K562 (cell line): ENCODE results near the gene SORCS2. TPM values are rescaled to one million over a fixed set of nuclear protein-coding genes. Genes with fewer than 3 reads are reported as not detected.

Experiments used
- ATAC-seq: fragments of 200-7000 bp; cut with Tn5 transposase; 3 replicates; pipeline ENCODE4 v1.9.1; 2020; ENCODE audit warnings: moderate library complexity
- BruUV-seq: library from RNA; stranded (reverse); fragments of 400-500 nt; replicated peaks from 2 replicates; lab custom pipeline; 2021; lab: Mats Ljungman, UMichigan
- CTCF ChIA-PET: fragments of 300-600 bp; formaldehyde crosslinking; extraction: SDS; loops from one replicate; lab custom pipeline; 2021; ENCODE audit warnings: low intra/inter-chr PET ratio; lab: Yijun Ruan, JAX
- POLR2A ChIA-PET: fragments of 300-600, 350-650 bp; sonication (Branson Sonifier 250); formaldehyde crosslinking; extraction: SDS; loops from one replicate; lab custom pipeline; 2021; ENCODE audit warnings: antibody characterized with exemption, inconsistent platforms; lab: Yijun Ruan, JAX
- DNase-seq, 4 experiments: peaks; one replicate each; pipeline versions ENCODE4 v3.0.0 to v3.0.0-alpha.2; 2011 to 2018; ENCODE audit warnings: low spot score in 3 of 4, mixed read lengths in 3 of 4; ENCODE audit errors: extremely low read depth in 1 of 4
- FAIRE-seq: peaks from 2 replicates; lab custom pipeline; 2011; peaks lifted over from hg19 to GRCh38; lab: Jason Lieb, UNC
- H2AFZ ChIP-seq: 2 replicates; pipeline ENCODE4 v1.6.0; 2011; ENCODE audit warnings: low read depth, low read length, control low read depth, inconsistent platforms
- H3K27ac ChIP-seq: fragments of 200-600 bp; 3 replicates; pipeline ENCODE4 v1.8.0; 2011; ENCODE audit warnings: low read depth, mild to moderate bottlenecking, control low read depth, inconsistent platforms, low read length, moderate library complexity, mixed read lengths; ENCODE audit errors: extremely low read depth
- H3K27me3 ChIP-seq, 2 experiments: fragments of 300-600 bp in 1 of 2; 2 replicates in 1 of 2; 3 replicates in 1 of 2; pipeline versions ENCODE4 v1.6.0 to v1.8.0; 2011; ENCODE audit warnings: inconsistent platforms in 2 of 2, low read length in 2 of 2, mild to moderate bottlenecking in 1 of 2, mixed read lengths in 1 of 2, moderate library complexity in 1 of 2; ENCODE audit not compliant: control insufficient read depth in 2 of 2, insufficient read depth in 2 of 2
- H3K36me3 ChIP-seq: fragments of 300-600 bp; 3 replicates; pipeline ENCODE4 v1.8.0; 2011; ENCODE audit warnings: mild to moderate bottlenecking, low read length, inconsistent platforms; ENCODE audit not compliant: control insufficient read depth, insufficient read depth
- H3K4me1 ChIP-seq, 2 experiments: fragments of 200-600 bp in 1 of 2; replicated peaks in 1 of 2; 2 replicates in 1 of 2; 3 replicates in 1 of 2; pipeline versions ENCODE4 v1.5.1 to v1.8.0; 2011; ENCODE audit warnings: inconsistent platforms in 2 of 2, low read length in 2 of 2, mild to moderate bottlenecking in 1 of 2, mixed read lengths in 1 of 2, moderate library complexity in 1 of 2; ENCODE audit not compliant: control insufficient read depth in 2 of 2, insufficient read depth in 2 of 2
- H3K4me2 ChIP-seq: 2 replicates; pipeline ENCODE4 v1.6.1; 2011; ENCODE audit warnings: low read length, control low read depth, inconsistent platforms, mixed read lengths; ENCODE audit not compliant: insufficient read depth
- H3K4me3 ChIP-seq: fragments of 200-600 bp; sonication (generic), shearing (Covaris generic); 2 replicates; pipeline ENCODE4 v1.5.1; 2016; ENCODE audit warnings: control low read depth, inconsistent platforms
- H3K79me2 ChIP-seq: fragments of 200-600 bp; 3 replicates; pipeline ENCODE4 v1.8.0; 2011; ENCODE audit warnings: low read length, inconsistent platforms; ENCODE audit not compliant: control insufficient read depth, insufficient read depth
- H3K9ac ChIP-seq, 2 experiments: 2 replicates each; pipeline versions ENCODE4 v1.6.0 to v1.6.1; 2011; ENCODE audit warnings: low read depth in 2 of 2, low read length in 2 of 2, control low read depth in 1 of 2, inconsistent platforms in 1 of 2, mild to moderate bottlenecking in 1 of 2, mixed read lengths in 1 of 2; ENCODE audit not compliant: insufficient read depth in 1 of 2
- H3K9me1 ChIP-seq: one replicate; pipeline ENCODE4 v1.6.0; 2011; ENCODE audit warnings: inconsistent platforms, mild to moderate bottlenecking, low read length, moderate library complexity; ENCODE audit not compliant: control insufficient read depth, insufficient read depth
- H3K9me3 ChIP-seq: replicated peaks from 2 replicates; pipeline ENCODE4 v1.5.1; 2011; ENCODE audit warnings: low read depth, low read length, inconsistent platforms; ENCODE audit not compliant: control insufficient read depth, insufficient read depth
- H4K20me1 ChIP-seq: replicated peaks from 2 replicates; pipeline ENCODE4 v1.6.1; 2011; ENCODE audit warnings: low read length, inconsistent platforms, mixed read lengths; ENCODE audit not compliant: control insufficient read depth, insufficient read depth
- CHD2 ChIP-seq: IDR thresholded peaks from 2 replicates; pipeline ENCODE4 v1.6.1; 2011; ENCODE audit warnings: low read depth, low read length
- GATAD2B ChIP-seq: fragments of 450-650 bp; IDR thresholded peaks from 2 replicates; pipeline ENCODE4 v1.6.1; 2017; ENCODE audit warnings: mild to moderate bottlenecking, borderline replicate concordance
- NCOA1 ChIP-seq: fragments of 450-650 bp; IDR thresholded peaks from 2 replicates; pipeline ENCODE4 v1.6.1; 2016; ENCODE audit warnings: low read depth
- STAT5A ChIP-seq: IDR thresholded peaks from 2 replicates; pipeline ENCODE4 v1.6.1; 2012; ENCODE audit warnings: low read length, inconsistent platforms, borderline replicate concordance
- SUPT5H ChIP-seq: fragments of 450-650 bp; IDR thresholded peaks from 2 replicates; pipeline ENCODE4 v1.6.1; 2016
- TRIM28 ChIP-seq: fragments of 450-650 bp; IDR thresholded peaks from 2 replicates; pipeline ENCODE4 v1.6.1; 2017
- ZNF121 ChIP-seq: sonication (generic); formaldehyde crosslinking; conservative IDR thresholded peaks from 2 replicates; pipeline ENCODE4 v1.8.0; 2022; ENCODE audit warnings: missing genetic modification reagents
- WGBS: fragments of 100-300 bp; shearing (Covaris generic); methylation state at CpG from one replicate; pipeline ENCODE4 v1.1.6; 2016; ENCODE audit warnings: low coverage, mixed read lengths; ENCODE audit not compliant: insufficient coverage; ENCODE audit errors: missing lambda C conversion rate; 5-methylcytosine and 5-hydroxymethylcytosine counted together
- in situ Hi-C: fragments of 300-500 bp; cut with MboI; formaldehyde crosslinking; loops from 4 replicates; pipeline ENCODE4 v1.15.0; 2018; ENCODE audit warnings: inconsistent platforms, mixed read lengths
- intact Hi-C: fragments of 100-400 bp; cut with micrococcal nuclease; formaldehyde crosslinking; loops from 2 replicates; pipeline ENCODE4 v1.14.2; 2022
- polyA plus RNA-seq, 8 experiments: library from polyadenylated mRNA; depleted of rRNA in 4 of 8; stranded (reverse) in 5 of 8; unstranded in 3 of 8; fragments of >200 nt; fragmentation: Nextera tagmentation in 2 of 8; fragmentation: Illumina TruSeq in 1 of 8; extraction: Ambion mirVana in 2 of 8; extraction: Trizol in 1 of 8; gene quantifications; 2 replicates each; pipeline versions ENCODE4 v1.2.1 to v1.2.3, GENCODE V29; 2011 to 2014; ENCODE audit warnings: inconsistent platforms in 1 of 8, missing spikeins in 1 of 8
- total RNA-seq, 7 experiments: library from RNA; depleted of rRNA in 6 of 7; stranded (reverse); fragments of >200 nt in 6 of 7; fragmentation: Illumina TruSeq in 2 of 7; extraction: Trizol in 2 of 7; gene quantifications; 2 replicates each; pipeline versions ENCODE4 v1.2.1 to v1.2.3, GENCODE V29; 2011 to 2021; ENCODE audit warnings: low replicate concordance in 1 of 7
- TF ChIP-seq, protein P1 (sequence below): fragments of 250-450 bp; sonication (Bioruptor Pico); IDR thresholded peaks from 2 replicates; pipeline ENCODE4 v1.8.0; 2022; ENCODE audit warnings: inconsistent platforms
- TF ChIP-seq, protein P2 (sequence below): fragments of 250-450 bp; sonication (Bioruptor Pico); IDR thresholded peaks from 2 replicates; pipeline ENCODE4 v1.8.0; 2022; ENCODE audit warnings: moderate library complexity, mild to moderate bottlenecking, inconsistent platforms
- TF ChIP-seq, protein P3 (sequence below): IDR thresholded peaks from 2 replicates; pipeline ENCODE4 v1.6.1; 2016; ENCODE audit warnings: missing genetic modification characterization, missing compliant biosample characterization
- TF ChIP-seq, protein P4 (sequence below): fragments of 250-450 bp; sonication (Bioruptor Pico); IDR thresholded peaks from 2 replicates; pipeline ENCODE4 v1.4.0; 2020; ENCODE audit warnings: borderline replicate concordance

The SORCS2 gene
- total and polyA plus RNA-seq, 9 of the 15 experiments (the other 6 are each of a cell fraction or from before 2014, with no cell fraction given), result not detected

DNA sequence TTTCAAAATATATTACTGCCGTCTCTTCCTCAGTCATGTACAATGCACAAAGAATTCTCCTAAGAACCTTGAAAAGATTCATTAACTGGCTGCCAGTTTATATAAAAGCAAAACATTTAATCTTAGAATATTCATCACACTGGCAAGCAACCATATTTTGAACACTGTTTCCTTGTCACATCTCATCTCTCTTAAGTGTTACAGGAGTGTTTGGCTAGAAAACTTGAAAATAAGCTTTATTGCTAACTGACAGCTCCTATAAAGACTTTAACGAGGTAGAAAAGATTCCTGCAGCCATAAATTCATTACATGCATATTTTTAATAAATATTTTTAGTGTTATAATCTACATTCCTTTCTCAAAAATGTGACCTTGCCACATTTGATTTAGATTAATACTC, 597.7 kb downstream of the SORCS2 start:
- in situ Hi-C loops, result no loop called here
- CTCF ChIA-PET, result no interaction called here

More for the DNA sequence above, 597.7 kb downstream of the SORCS2 start:
- H3K9ac ChIP-seq, result no peak overlapping the region
- H3K27ac ChIP-seq, result no peak overlapping the region
- H3K27me3 ChIP-seq, result peaks cover 19 to 30% of the 10 kb centered on the region in 2 experiments; a peak in 4 of 5 replicates
- TF ChIP-seq TRIM28 (no peak), NCOA1 (no peak), GATAD2B (no peak), CHD2 (no peak), STAT5A (no peak), ZNF121 (no peak), SUPT5H (no peak)
- TF ChIP-seq, protein P1, sequence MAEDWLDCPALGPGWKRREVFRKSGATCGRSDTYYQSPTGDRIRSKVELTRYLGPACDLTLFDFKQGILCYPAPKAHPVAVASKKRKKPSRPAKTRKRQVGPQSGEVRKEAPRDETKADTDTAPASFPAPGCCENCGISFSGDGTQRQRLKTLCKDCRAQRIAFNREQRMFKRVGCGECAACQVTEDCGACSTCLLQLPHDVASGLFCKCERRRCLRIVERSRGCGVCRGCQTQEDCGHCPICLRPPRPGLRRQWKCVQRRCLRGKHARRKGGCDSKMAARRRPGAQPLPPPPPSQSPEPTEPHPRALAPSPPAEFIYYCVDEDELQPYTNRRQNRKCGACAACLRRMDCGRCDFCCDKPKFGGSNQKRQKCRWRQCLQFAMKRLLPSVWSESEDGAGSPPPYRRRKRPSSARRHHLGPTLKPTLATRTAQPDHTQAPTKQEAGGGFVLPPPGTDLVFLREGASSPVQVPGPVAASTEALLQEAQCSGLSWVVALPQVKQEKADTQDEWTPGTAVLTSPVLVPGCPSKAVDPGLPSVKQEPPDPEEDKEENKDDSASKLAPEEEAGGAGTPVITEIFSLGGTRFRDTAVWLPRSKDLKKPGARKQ, result no peak
- TF ChIP-seq, protein P2, sequence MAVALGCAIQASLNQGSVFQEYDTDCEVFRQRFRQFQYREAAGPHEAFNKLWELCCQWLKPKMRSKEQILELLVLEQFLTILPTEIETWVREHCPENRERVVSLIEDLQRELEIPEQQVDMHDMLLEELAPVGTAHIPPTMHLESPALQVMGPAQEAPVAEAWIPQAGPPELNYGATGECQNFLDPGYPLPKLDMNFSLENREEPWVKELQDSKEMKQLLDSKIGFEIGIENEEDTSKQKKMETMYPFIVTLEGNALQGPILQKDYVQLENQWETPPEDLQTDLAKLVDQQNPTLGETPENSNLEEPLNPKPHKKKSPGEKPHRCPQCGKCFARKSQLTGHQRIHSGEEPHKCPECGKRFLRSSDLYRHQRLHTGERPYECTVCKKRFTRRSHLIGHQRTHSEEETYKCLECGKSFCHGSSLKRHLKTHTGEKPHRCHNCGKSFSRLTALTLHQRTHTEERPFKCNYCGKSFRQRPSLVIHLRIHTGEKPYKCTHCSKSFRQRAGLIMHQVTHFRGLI, result no peak
- TF ChIP-seq, protein P3, sequence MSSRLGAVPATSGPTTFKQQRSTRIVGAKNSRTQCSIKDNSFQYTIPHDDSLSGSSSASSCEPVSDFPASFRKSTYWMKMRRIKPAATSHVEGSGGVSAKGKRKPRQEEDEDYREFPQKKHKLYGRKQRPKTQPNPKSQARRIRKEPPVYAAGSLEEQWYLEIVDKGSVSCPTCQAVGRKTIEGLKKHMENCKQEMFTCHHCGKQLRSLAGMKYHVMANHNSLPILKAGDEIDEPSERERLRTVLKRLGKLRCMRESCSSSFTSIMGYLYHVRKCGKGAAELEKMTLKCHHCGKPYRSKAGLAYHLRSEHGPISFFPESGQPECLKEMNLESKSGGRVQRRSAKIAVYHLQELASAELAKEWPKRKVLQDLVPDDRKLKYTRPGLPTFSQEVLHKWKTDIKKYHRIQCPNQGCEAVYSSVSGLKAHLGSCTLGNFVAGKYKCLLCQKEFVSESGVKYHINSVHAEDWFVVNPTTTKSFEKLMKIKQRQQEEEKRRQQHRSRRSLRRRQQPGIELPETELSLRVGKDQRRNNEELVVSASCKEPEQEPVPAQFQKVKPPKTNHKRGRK, result no peak
- TF ChIP-seq, protein P4, sequence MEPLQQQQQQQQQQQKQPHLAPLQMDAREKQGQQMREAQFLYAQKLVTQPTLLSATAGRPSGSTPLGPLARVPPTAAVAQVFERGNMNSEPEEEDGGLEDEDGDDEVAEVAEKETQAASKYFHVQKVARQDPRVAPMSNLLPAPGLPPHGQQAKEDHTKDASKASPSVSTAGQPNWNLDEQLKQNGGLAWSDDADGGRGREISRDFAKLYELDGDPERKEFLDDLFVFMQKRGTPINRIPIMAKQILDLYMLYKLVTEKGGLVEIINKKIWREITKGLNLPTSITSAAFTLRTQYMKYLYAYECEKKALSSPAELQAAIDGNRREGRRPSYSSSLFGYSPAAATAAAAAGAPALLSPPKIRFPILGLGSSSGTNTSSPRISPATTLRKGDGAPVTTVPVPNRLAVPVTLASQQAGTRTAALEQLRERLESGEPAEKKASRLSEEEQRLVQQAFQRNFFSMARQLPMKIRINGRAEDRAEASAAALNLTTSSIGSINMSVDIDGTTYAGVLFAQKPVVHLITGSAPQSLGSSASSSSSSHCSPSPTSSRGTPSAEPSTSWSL (CRISPR knock-in tag), result no peak
- H3K9me3 ChIP-seq, result no peaks in the 10 kb centered on the region
- no peaks in the 10 kb centered on the region for H3K79me2 ChIP-seq
- FAIRE-seq, result no peak
- BruUV-seq, result no TSS peak
- H3K9me1 ChIP-seq, result no peaks in the 10 kb centered on the region
- H3K4me2 ChIP-seq, result no peak overlapping the region
- no peak overlapping the region for H3K4me3 ChIP-seq
- no peaks in the 10 kb centered on the region; a peak in 1 of 5 replicates for H3K4me1 ChIP-seq
- intact Hi-C loops, result no loop called here
- no peaks in the 10 kb centered on the region; the same call in 1 of the 2 replicates for H4K20me1 ChIP-seq
- no peak for DNase-seq
- H2AFZ ChIP-seq, result no peak overlapping the region
- H3K36me3 ChIP-seq, result no peaks in the 10 kb centered on the region
- no peak for ATAC-seq
- POLR2A ChIA-PET, result no interaction called here
- 3% methylated on average over 2 of the region's 2 CpGs for WGBS
